Esophagus muscularis mucosa (tissue), 4 donors: ENCODE results near the gene ZNF408. TPM values are rescaled to one million over a fixed set of nuclear protein-coding genes. Genes with fewer than 3 reads are reported as not detected.
A peak's percentile ranks its signal among the peaks of the same experiment; 100 is the strongest.

Experiments used
- DNase-seq: peaks from one replicate; pipeline ENCODE4 v3.0.0-alpha.2; 2017; ENCODE audit errors: extremely low spot score
- H3K27ac ChIP-seq, 4 donors: fragments of 200-600 bp; sonication (generic); replicated peaks in 1 of 4; 1 replicate in 3 of 4; 2 replicates in 1 of 4; pipeline ENCODE4 v1.5.1; 2016 to 2019; ENCODE audit warnings: mild to moderate bottlenecking in 1 of 4
- H3K27me3 ChIP-seq, 4 donors: fragments of 200-600 bp; sonication (generic); one replicate each; pipeline versions ENCODE4 v1.5.1 to v1.6.0; 2016 to 2019
- H3K36me3 ChIP-seq, 4 donors: fragments of 200-600 bp; sonication (generic); one replicate each; pipeline ENCODE4 v1.5.1; 2016 to 2019
- H3K4me1 ChIP-seq, 4 donors: fragments of 200-600 bp; sonication (generic); one replicate each; pipeline ENCODE4 v1.5.1; 2016 to 2019
- H3K4me3 ChIP-seq, 4 donors: fragments of 200-600 bp; sonication (generic); 1 replicate in 2 of 4; 2 replicates in 2 of 4; pipeline ENCODE4 v1.5.1; 2016 to 2019; ENCODE audit warnings: mild to moderate bottlenecking in 4 of 4, moderate library complexity in 1 of 4
- H3K9me3 ChIP-seq, 4 donors: fragments of 200-600 bp; sonication (generic); 1 replicate in 3 of 4; 2 replicates in 1 of 4; pipeline ENCODE4 v1.5.1; 2016 to 2019
- CTCF ChIP-seq, 3 experiments: fragments of 200-600 bp in 2 of 3; fragments of 450-650 bp in 1 of 3; sonication (generic) in 2 of 3; IDR thresholded peaks; one replicate each; pipeline ENCODE4 v1.5.1; 2017 to 2019; ENCODE audit warnings: antibody characterized with exemption in 3 of 3, mild to moderate bottlenecking in 2 of 3, moderate library complexity in 1 of 3
- EP300 ChIP-seq: sonication (generic); formaldehyde crosslinking; IDR thresholded peaks from one replicate; pipeline ENCODE4 v1.6.1; 2017; ENCODE audit warnings: antibody characterized with exemption
- POLR2A ChIP-seq: fragments of 450-650 bp; IDR thresholded peaks from one replicate; pipeline ENCODE4 v1.6.1; 2017; ENCODE audit warnings: antibody characterized with exemption, moderate library complexity, mild to moderate bottlenecking, low read depth
- POLR2AphosphoS5 ChIP-seq, 2 donors: sonication (generic); formaldehyde crosslinking; IDR thresholded peaks; one replicate each; pipeline ENCODE4 v1.6.1; 2017; ENCODE audit warnings: antibody characterized with exemption in 2 of 2
- WGBS: methylation state at CpG from one replicate; pipeline ENCODE4 v1.1.5; 2018; 5-methylcytosine and 5-hydroxymethylcytosine counted together
- intact Hi-C: fragments of 100-400 bp; cut with DNase I; formaldehyde crosslinking; loops from one replicate; pipeline ENCODE4 v1.15.1; 2023
- total RNA-seq, 4 donors: library from RNA; depleted of rRNA; stranded (reverse); fragments of >200 nt; gene quantifications; one replicate each; pipeline versions ENCODE4 v1.1.0 to v1.2.1, GENCODE V29; 2016

Gene ZNF408
- total RNA-seq, 4 donors from 2014 or later: 7.1 to 12.6 (median 10.3) TPM

GRCh38 chr11:46741600-46742484, 41.0 kb downstream of the ZNF408 start:
- H3K36me3 ChIP-seq: peaks cover 30 to 62% (median 58%) of the 10 kb centered on the region in 4 donors
- no peaks in the 10 kb centered on the region for H3K9me3 ChIP-seq
- no peak overlapping the region for H3K4me3 ChIP-seq
- intact Hi-C loops: no loop called here
- no peaks in the 10 kb centered on the region for H3K4me1 ChIP-seq
- 74% methylated on average over 12 of the region's 12 CpGs for WGBS
- no peak for TF ChIP-seq CTCF (IDR thresholded peaks at IDR 0.05)
- no peak for TF ChIP-seq EP300
- TF ChIP-seq POLR2AphosphoS5 (IDR thresholded peaks at IDR 0.05): no peak
- no peak for TF ChIP-seq POLR2A
- no peak overlapping the region for H3K27ac ChIP-seq
- H3K27me3 ChIP-seq: no peaks in the 10 kb centered on the region
- DNase-seq: no peak

GRCh38 chr11:46743043-46743442, 42.2 kb downstream of the ZNF408 start:
- 89% methylated on average over 2 of the region's 2 CpGs for WGBS
- TF ChIP-seq POLR2AphosphoS5 (IDR thresholded peaks at IDR 0.05) (no peak), CTCF (IDR thresholded peaks at IDR 0.05) (no peak), EP300 (no peak), POLR2A (no peak)
- no peaks in the 10 kb centered on the region for H3K9me3 ChIP-seq
- no peaks in the 10 kb centered on the region for H3K27me3 ChIP-seq
- no peak overlapping the region for H3K27ac ChIP-seq
- peaks cover 41 to 74% (median 70%) of the 10 kb centered on the region in 4 donors for H3K36me3 ChIP-seq
- H3K4me1 ChIP-seq: no peaks in the 10 kb centered on the region
- DNase-seq: no peak
- intact Hi-C loops: no loop called here
- no peak overlapping the region for H3K4me3 ChIP-seq

GRCh38 chr11:46743693-46744339, 43.0 kb downstream of the ZNF408 start:
- 81% methylated on average over 10 of the region's 10 CpGs for WGBS
- Histone ChIP-seq H3K4me3 (no peak overlapping the region), H3K27me3 (no peaks in the 10 kb centered on the region), H3K27ac (peak overlapping the region in 1 of 4 donors; percentile 14), H3K4me1 (no peaks in the 10 kb centered on the region), H3K9me3 (no peaks in the 10 kb centered on the region), H3K36me3 (peaks cover 49 to 82% (median 77%) of the 10 kb centered on the region in 4 donors)
- TF ChIP-seq CTCF (IDR thresholded peaks at IDR 0.05) (no peak), POLR2AphosphoS5 (IDR thresholded peaks at IDR 0.05) (no peak), EP300 (no peak), POLR2A (no peak)
- intact Hi-C loops: no loop called here
- DNase-seq: no peak

- intact Hi-C loops: no loop called here
- Histone ChIP-seq H3K4me1 (no peaks in the 10 kb centered on the region), H3K36me3 (peaks cover 64 to 97% (median 93%) of the 10 kb centered on the region in 4 donors)
These were observed 44.5 kb downstream of the ZNF408 start for GRCh38 chr11:46745328-46745727.

More at GRCh38 chr11:46745328-46745727, 44.5 kb downstream of the ZNF408 start:
- no peak for TF ChIP-seq POLR2A
- TF ChIP-seq CTCF (IDR thresholded peaks at IDR 0.05): no peak
- TF ChIP-seq POLR2AphosphoS5 (IDR thresholded peaks at IDR 0.05): no peak
- TF ChIP-seq EP300: no peak
- H3K4me3 ChIP-seq: no peak overlapping the region
- no peak for DNase-seq
- no peaks in the 10 kb centered on the region for H3K9me3 ChIP-seq
- no peaks in the 10 kb centered on the region for H3K27me3 ChIP-seq
- WGBS: 80% methylated on average over 1 of the region's 1 CpG
- H3K27ac ChIP-seq: no peak overlapping the region
